SK-N-SH (cell line): Measurements from ENCODE around the gene ISM1. TPM values are rescaled to one million over a fixed set of nuclear protein-coding genes. Genes with fewer than 3 reads are reported as not detected.

Experiments used
- CTCF ChIA-PET: fragments of 300-600, 350-600 bp; formaldehyde crosslinking; extraction: SDS; loops from one replicate; lab custom pipeline; 2021; lab: Yijun Ruan, JAX
- POLR2A ChIA-PET: fragments of 350-600 bp; sonication (Branson Sonifier 250); formaldehyde crosslinking; extraction: SDS; loops from one replicate; lab custom pipeline; 2020; ENCODE audit warnings: antibody characterized with exemption, inconsistent platforms; lab: Yijun Ruan, JAX
- DNase-seq: peaks from one replicate; pipeline ENCODE4 v3.0.0; 2012
- H2AFZ ChIP-seq: fragments of 200-600 bp; sonication (generic); 2 replicates; pipeline ENCODE4 v1.8.1; 2016; ENCODE audit warnings: antibody characterized with exemption, mild to moderate bottlenecking, low read depth
- H3F3A ChIP-seq: fragments of 200-600 bp; sonication (generic); replicated peaks from 2 replicates; pipeline ENCODE3; 2016; ENCODE audit warnings: antibody characterized with exemption, mild to moderate bottlenecking; ENCODE audit not compliant: insufficient read depth
- H3K27ac ChIP-seq, 2 experiments: fragments of 200-500 bp in 1 of 2; fragments of 200-600 bp in 1 of 2; sonication (Bioruptor generic) in 1 of 2; sonication (generic), shearing (Covaris generic) in 1 of 2; 2 replicates each; pipeline versions ENCODE4 v1.5.1 to v1.6.1; 2014 to 2016; ENCODE audit warnings: low read depth in 2 of 2, inconsistent platforms in 1 of 2, low read length in 1 of 2, mild to moderate bottlenecking in 1 of 2, mixed read lengths in 1 of 2
- H3K27me3 ChIP-seq: fragments of 200-600 bp; sonication (generic), shearing (Covaris generic); 2 replicates; pipeline ENCODE4 v1.6.1; 2016; ENCODE audit warnings: mixed run types; ENCODE audit not compliant: insufficient read depth
- H3K36me3 ChIP-seq, 2 experiments: fragments of 200-500 bp in 1 of 2; fragments of 200-600 bp in 1 of 2; sonication (Bioruptor generic) in 1 of 2; sonication (generic) in 1 of 2; replicated peaks in 1 of 2; 2 replicates each; pipeline versions ENCODE3 to v1.5.1; 2014 to 2016; ENCODE audit warnings: low read length in 1 of 2, mild to moderate bottlenecking in 1 of 2; ENCODE audit not compliant: insufficient read depth in 2 of 2, control insufficient read depth in 1 of 2
- H3K4me1 ChIP-seq, 2 experiments: fragments of 200-500 bp in 1 of 2; fragments of 200-600 bp in 1 of 2; sonication (Bioruptor generic) in 1 of 2; sonication (generic), shearing (Covaris generic) in 1 of 2; 2 replicates each; pipeline versions ENCODE4 v1.5.1 to v1.6.1; 2014 to 2016; ENCODE audit warnings: low read depth in 1 of 2, low read length in 1 of 2, mixed run types in 1 of 2; ENCODE audit not compliant: insufficient read depth in 2 of 2, control insufficient read depth in 1 of 2
- H3K4me2 ChIP-seq: fragments of 200-600 bp; sonication (generic), shearing (Covaris generic); 2 replicates; pipeline ENCODE4 v1.6.1; 2017; ENCODE audit warnings: mixed run types
- H3K4me3 ChIP-seq, 2 experiments: fragments of 200-500 bp in 1 of 2; fragments of 200-600 bp in 1 of 2; sonication (Bioruptor generic) in 1 of 2; sonication (generic), shearing (Covaris generic) in 1 of 2; 2 replicates each; pipeline versions ENCODE4 v1.5.1 to v1.8.1; 2014 to 2016; ENCODE audit warnings: low read depth in 2 of 2, inconsistent platforms in 1 of 2, low read length in 1 of 2, mild to moderate bottlenecking in 1 of 2, mixed read lengths in 1 of 2, moderate library complexity in 1 of 2
- H3K79me2 ChIP-seq: fragments of 200-600 bp; sonication (generic); 2 replicates; pipeline ENCODE4 v1.8.1; 2017; ENCODE audit warnings: mild to moderate bottlenecking; ENCODE audit not compliant: insufficient read depth
- H3K9ac ChIP-seq: fragments of 200-600 bp; sonication (generic); 2 replicates; pipeline ENCODE4 v1.6.1; 2017; ENCODE audit warnings: mixed run types
- H3K9me2 ChIP-seq: fragments of 200-600 bp; sonication (generic); 2 replicates; pipeline ENCODE4 v1.6.1; 2017; ENCODE audit warnings: mixed run types
- H3K9me3 ChIP-seq: fragments of 200-600 bp; sonication (generic); 2 replicates; pipeline ENCODE4 v1.6.1; 2017; ENCODE audit warnings: mixed run types, mild to moderate bottlenecking, moderate library complexity
- H4K20me1 ChIP-seq: fragments of 200-600 bp; sonication (generic); 2 replicates; pipeline ENCODE4 v1.6.1; 2017; ENCODE audit warnings: mild to moderate bottlenecking, mixed run types; ENCODE audit not compliant: insufficient read depth
- CHD2 ChIP-seq: fragments of 150-350 bp; IDR thresholded peaks from 2 replicates; pipeline ENCODE4 v1.6.1; 2018; ENCODE audit warnings: low read length; ENCODE audit not compliant: partially characterized antibody
- ELF1 ChIP-seq: IDR thresholded peaks from 2 replicates; pipeline ENCODE4 v1.4.0; 2012
- EP300 ChIP-seq, 2 experiments: IDR thresholded peaks; 2 replicates each; pipeline versions ENCODE4 v1.4.0 to v1.6.1; 2012; ENCODE audit warnings: borderline replicate concordance in 1 of 2, low read depth in 1 of 2, low read length in 1 of 2
- GABPA ChIP-seq: IDR thresholded peaks from 2 replicates; pipeline ENCODE4 v1.4.0; 2012; ENCODE audit warnings: low read depth, mild to moderate bottlenecking
- GATA2 ChIP-seq: sonication (generic); formaldehyde crosslinking; IDR thresholded peaks from 2 replicates; pipeline ENCODE4 v1.5.0; 2020; ENCODE audit warnings: mild to moderate bottlenecking, missing genetic modification reagents
- IRF3 ChIP-seq: fragments of 150-350 bp; IDR thresholded peaks from 2 replicates; pipeline ENCODE4 v1.6.1; 2016; ENCODE audit warnings: mild to moderate bottlenecking, low read depth, low read length
- MXI1 ChIP-seq: IDR thresholded peaks from 2 replicates; pipeline ENCODE4 v1.6.1; 2012; ENCODE audit warnings: mild to moderate bottlenecking, low read depth, low read length, improper control_type of control experiment
- NRF1 ChIP-seq: IDR thresholded peaks from 2 replicates; pipeline ENCODE4 v1.6.1; 2012; ENCODE audit warnings: low read depth, mild to moderate bottlenecking, low read length
- PBX3 ChIP-seq: IDR thresholded peaks from 2 replicates; pipeline ENCODE4; 2012
- POLR2AphosphoS5 ChIP-seq: IDR thresholded peaks from 2 replicates; pipeline ENCODE4 v1.6.1; 2012; ENCODE audit warnings: low read depth, low read length
- RAD21 ChIP-seq: IDR thresholded peaks from 2 replicates; pipeline ENCODE4 v1.6.1; 2012; ENCODE audit warnings: mild to moderate bottlenecking, low read length
- RXRA ChIP-seq: IDR thresholded peaks from 2 replicates; pipeline ENCODE4 v1.4.0; 2012; ENCODE audit warnings: low read depth, mild to moderate bottlenecking, borderline replicate concordance
- TAF1 ChIP-seq: IDR thresholded peaks from 2 replicates; pipeline ENCODE4 v1.6.1; 2012; ENCODE audit warnings: low read depth, mild to moderate bottlenecking, low read length, moderate library complexity, borderline replicate concordance
- TEAD4 ChIP-seq: IDR thresholded peaks from 2 replicates; pipeline ENCODE4 v1.4.0; 2012; ENCODE audit warnings: mild to moderate bottlenecking, borderline replicate concordance; ENCODE audit not compliant: insufficient read depth
- YY1 ChIP-seq: IDR thresholded peaks from 2 replicates; pipeline ENCODE4 v1.4.0; 2012; ENCODE audit warnings: low read depth, mild to moderate bottlenecking
- WGBS: methylation state at CpG from one replicate; pipeline ENCODE4 v1.1.6; 2017; ENCODE audit warnings: low lambda C conversion rate; 5-methylcytosine and 5-hydroxymethylcytosine counted together
- polyA plus RNA-seq, 3 experiments: library from polyadenylated mRNA; depleted of rRNA; stranded (reverse); fragments of >200 nt; gene quantifications; 2 replicates each; pipeline ENCODE4 v1.2.3, GENCODE V29; 2012

The ISM1 gene
- polyA plus RNA-seq, 1 of the 3 experiments (the other 2 are of a cell fraction), result not detected

GRCh38 chr20:13226367-13226766 is 5.3 kb downstream of the ISM1 start:
- Histone ChIP-seq H3K36me3 (no peaks in the 10 kb centered on the region), H2AFZ (no peak overlapping the region), H3K27me3 (peaks cover 13% of the 10 kb centered on the region), H3K4me1 (peaks cover 0 to 5% of the 10 kb centered on the region in 2 experiments; a peak in 1 of 4 replicates), H3K4me3 (no peak overlapping the region), H3K79me2 (no peaks in the 10 kb centered on the region), H3K9me2 (no peaks in the 10 kb centered on the region), H4K20me1 (no peaks in the 10 kb centered on the region), H3K9ac (no peak overlapping the region), H3K9me3 (no peaks in the 10 kb centered on the region; the same call in 1 of the 2 replicates), H3K4me2 (no peak overlapping the region), H3F3A (no peaks in the 10 kb centered on the region), H3K27ac (no peak overlapping the region)
- no peak for TF ChIP-seq ELF1
- no peak for TF ChIP-seq NRF1
- no peak for TF ChIP-seq MXI1
- no peak for TF ChIP-seq GATA2 (CRISPR knock-in tag)
- TF ChIP-seq GABPA, result no peak
- TF ChIP-seq PBX3, result no peak
- TF ChIP-seq POLR2AphosphoS5, result no peak
- TF ChIP-seq YY1, result no peak
- no peak for DNase-seq
- POLR2A ChIA-PET, result no interaction called here
- WGBS, result 0% methylated on average over 1 of the region's 1 CpG
- CTCF ChIA-PET, result no interaction called here

- POLR2A ChIA-PET, result no interaction called here
These were observed 7.7 kb downstream of the ISM1 start for GRCh38 chr20:13228771-13229170.

More at GRCh38 chr20:13228771-13229170, 7.7 kb downstream of the ISM1 start:
- Histone ChIP-seq H2AFZ (no peak overlapping the region), H3K9me3 (no peaks in the 10 kb centered on the region; the same call in 1 of the 2 replicates), H4K20me1 (no peaks in the 10 kb centered on the region), H3K4me2 (no peak overlapping the region), H3K79me2 (no peaks in the 10 kb centered on the region), H3K27ac (no peak overlapping the region), H3K4me3 (no peak overlapping the region), H3K27me3 (no peaks in the 10 kb centered on the region; the same call in 1 of the 2 replicates), H3K9me2 (no peaks in the 10 kb centered on the region), H3K9ac (no peak overlapping the region), H3F3A (no peaks in the 10 kb centered on the region), H3K4me1 (no peaks in the 10 kb centered on the region), H3K36me3 (no peaks in the 10 kb centered on the region)
- DNase-seq, result no peak
- CTCF ChIA-PET, result no interaction called here
- 8% methylated on average over 2 of the region's 2 CpGs for whole genome bisulfite sequencing
- TF ChIP-seq NRF1 (no peak), YY1 (no peak), TAF1 (no peak), IRF3 (no peak), CHD2 (no peak), EP300 (IDR thresholded peaks at IDR 0.05; ENCODE audit: borderline replicate concordance in 1 of 2, low read depth in 1 of 2, low read length in 1 of 2) (no peak), TEAD4 (no peak), GATA2 (CRISPR knock-in tag) (no peak), RXRA (no peak), RAD21 (no peak)
